ENCODE results near the gene TMEM132D.

GRCh38 chr12:129186952-129187351 lies 716.9 kb downstream of the TMEM132D start:
- TF ChIP-seq POLR2A (IDR thresholded peaks at IDR 0.05; ENCODE audit: low read depth, low read length) (no peak), POLR2AphosphoS5 (IDR thresholded peaks at IDR 0.05; ENCODE audit: low read depth, low read length) (no peak)

Data from GM12892 (cell line).